Body of pancreas (tissue), 4 donors: ENCODE results near the gene KRT71.

Experiments used
- POLR2A ChIP-seq, 3 donors: fragments of 450-650 bp; IDR thresholded peaks; one replicate each; pipeline ENCODE4 v1.6.1; 2016; ENCODE audit warnings: antibody characterized with exemption in 3 of 3, mild to moderate bottlenecking in 2 of 3
- TF ChIP-seq, protein P1 (sequence below), 7 experiments: fragments of 450-650 bp in 4 of 7; fragments of 200-600 bp in 3 of 7; sonication (generic) in 3 of 7; IDR thresholded peaks; one replicate each; pipeline ENCODE4 v1.5.1; 2016 to 2019; ENCODE audit warnings: antibody characterized with exemption in 7 of 7

- no peak for TF ChIP-seq POLR2A (IDR thresholded peaks at IDR 0.05)
- TF ChIP-seq, protein P1, sequence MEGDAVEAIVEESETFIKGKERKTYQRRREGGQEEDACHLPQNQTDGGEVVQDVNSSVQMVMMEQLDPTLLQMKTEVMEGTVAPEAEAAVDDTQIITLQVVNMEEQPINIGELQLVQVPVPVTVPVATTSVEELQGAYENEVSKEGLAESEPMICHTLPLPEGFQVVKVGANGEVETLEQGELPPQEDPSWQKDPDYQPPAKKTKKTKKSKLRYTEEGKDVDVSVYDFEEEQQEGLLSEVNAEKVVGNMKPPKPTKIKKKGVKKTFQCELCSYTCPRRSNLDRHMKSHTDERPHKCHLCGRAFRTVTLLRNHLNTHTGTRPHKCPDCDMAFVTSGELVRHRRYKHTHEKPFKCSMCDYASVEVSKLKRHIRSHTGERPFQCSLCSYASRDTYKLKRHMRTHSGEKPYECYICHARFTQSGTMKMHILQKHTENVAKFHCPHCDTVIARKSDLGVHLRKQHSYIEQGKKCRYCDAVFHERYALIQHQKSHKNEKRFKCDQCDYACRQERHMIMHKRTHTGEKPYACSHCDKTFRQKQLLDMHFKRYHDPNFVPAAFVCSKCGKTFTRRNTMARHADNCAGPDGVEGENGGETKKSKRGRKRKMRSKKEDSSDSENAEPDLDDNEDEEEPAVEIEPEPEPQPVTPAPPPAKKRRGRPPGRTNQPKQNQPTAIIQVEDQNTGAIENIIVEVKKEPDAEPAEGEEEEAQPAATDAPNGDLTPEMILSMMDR (IDR thresholded peaks at IDR 0.05), result no peak
Observed at GRCh38 chr12:52525661-52526499, 27.1 kb downstream of the KRT71 start.
